Measurements from ENCODE around the gene KRTAP4-12. TPM values are rescaled to one million over a fixed set of nuclear protein-coding genes. Genes with fewer than 3 reads are reported as not detected.
"Not testable (repeated sequence)": the region's sequence is repeated elsewhere in the genome, so short reads cannot be mapped to it uniquely, and the experiment has no call there.

Gene KRTAP4-12
- total RNA-seq, 4 donors from 2014 or later, result not detected

DNA sequence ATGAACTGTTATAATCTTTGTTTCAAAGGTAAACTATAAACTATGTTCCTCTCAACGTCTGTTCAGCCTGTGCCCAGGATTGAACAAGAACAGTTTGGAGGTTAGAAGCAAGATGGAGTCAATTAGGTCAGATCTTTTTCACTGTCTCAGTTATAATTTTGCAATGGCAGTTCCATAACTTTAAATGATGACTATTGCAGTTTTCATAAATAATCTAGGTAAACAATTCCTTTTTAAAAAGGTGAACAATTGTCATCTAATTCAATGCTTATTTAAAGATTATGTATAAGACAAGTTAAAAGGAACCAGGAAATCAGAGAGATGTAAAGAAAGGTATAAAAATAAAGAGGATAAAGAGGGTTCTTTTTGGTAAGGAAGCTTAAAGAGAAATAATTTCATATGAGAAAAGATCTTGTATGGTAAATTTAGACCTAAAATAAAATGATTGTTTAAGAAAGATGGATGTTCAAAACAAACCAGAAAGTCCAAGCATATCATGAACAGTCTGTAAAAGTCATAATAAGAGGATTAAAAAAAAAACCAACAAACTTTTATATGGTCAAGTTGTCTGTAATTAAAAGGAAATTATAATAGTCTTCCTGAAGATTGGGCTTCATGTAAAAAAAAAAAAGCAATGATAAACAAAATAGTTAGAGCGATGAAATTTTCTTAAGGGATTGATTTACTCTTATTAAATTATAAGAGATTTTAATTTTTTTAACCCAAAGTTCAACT, 12.7 kb downstream of the KRTAP4-12 start:
- TF ChIP-seq, protein P1, sequence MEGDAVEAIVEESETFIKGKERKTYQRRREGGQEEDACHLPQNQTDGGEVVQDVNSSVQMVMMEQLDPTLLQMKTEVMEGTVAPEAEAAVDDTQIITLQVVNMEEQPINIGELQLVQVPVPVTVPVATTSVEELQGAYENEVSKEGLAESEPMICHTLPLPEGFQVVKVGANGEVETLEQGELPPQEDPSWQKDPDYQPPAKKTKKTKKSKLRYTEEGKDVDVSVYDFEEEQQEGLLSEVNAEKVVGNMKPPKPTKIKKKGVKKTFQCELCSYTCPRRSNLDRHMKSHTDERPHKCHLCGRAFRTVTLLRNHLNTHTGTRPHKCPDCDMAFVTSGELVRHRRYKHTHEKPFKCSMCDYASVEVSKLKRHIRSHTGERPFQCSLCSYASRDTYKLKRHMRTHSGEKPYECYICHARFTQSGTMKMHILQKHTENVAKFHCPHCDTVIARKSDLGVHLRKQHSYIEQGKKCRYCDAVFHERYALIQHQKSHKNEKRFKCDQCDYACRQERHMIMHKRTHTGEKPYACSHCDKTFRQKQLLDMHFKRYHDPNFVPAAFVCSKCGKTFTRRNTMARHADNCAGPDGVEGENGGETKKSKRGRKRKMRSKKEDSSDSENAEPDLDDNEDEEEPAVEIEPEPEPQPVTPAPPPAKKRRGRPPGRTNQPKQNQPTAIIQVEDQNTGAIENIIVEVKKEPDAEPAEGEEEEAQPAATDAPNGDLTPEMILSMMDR (IDR thresholded peaks at IDR 0.05), result no peak
- TF ChIP-seq POLR2A (IDR thresholded peaks at IDR 0.05), result no peak
- no peaks in the 10 kb centered on the region for H3K9me3 ChIP-seq
- H3K27me3 ChIP-seq, result no peaks in the 10 kb centered on the region
- H3K4me3 ChIP-seq, result no peak overlapping the region
- H3K36me3 ChIP-seq, result no peaks in the 10 kb centered on the region
- DNase-seq, result no peak
- H3K27ac ChIP-seq, result no peak overlapping the region
- intact Hi-C loops (cut with DNase I; ENCODE audit: low total_unique reads), result no loop called here
- H3K4me1 ChIP-seq, result no peaks in the 10 kb centered on the region

DNA sequence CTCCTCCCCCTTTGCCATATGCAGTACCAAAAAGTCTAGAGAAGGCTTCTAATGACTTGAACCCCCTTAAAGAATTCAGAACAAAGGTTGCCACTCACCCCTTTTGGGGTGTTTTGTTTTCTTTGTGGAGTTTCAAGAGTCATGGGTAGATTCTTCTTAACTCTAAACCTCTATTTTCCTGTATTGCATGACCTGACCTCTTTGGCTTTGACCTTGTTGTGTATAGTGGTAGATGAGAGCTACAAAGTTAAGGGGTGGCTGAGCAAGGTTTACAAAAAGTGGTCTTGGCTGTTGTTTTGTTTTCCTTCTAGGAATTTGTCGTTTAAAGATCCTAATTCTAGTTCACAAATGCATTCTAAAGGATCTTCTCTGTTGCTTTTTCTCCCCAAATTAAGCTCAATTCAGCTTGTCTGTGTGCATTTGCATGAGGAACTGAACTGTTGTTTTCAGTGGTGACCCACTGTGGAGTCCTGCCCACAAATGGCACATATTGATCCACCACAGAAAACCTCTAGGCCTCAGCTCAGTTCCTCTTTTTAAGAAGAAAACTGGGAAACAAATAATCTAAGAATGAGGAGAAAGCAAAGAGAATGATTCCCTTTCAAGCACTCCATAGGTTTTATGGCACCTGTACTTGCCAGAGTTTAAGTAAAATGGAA, 15.1 kb downstream of the KRTAP4-12 start:
- DNase-seq; intact Hi-C loops (cut with DNase I; ENCODE audit: low total_unique reads); H3K27me3 ChIP-seq; H3K4me1 ChIP-seq; H3K4me3 ChIP-seq; H3K36me3 ChIP-seq; H3K9me3 ChIP-seq; H3K27ac ChIP-seq: not testable (repeated sequence)

DNA sequence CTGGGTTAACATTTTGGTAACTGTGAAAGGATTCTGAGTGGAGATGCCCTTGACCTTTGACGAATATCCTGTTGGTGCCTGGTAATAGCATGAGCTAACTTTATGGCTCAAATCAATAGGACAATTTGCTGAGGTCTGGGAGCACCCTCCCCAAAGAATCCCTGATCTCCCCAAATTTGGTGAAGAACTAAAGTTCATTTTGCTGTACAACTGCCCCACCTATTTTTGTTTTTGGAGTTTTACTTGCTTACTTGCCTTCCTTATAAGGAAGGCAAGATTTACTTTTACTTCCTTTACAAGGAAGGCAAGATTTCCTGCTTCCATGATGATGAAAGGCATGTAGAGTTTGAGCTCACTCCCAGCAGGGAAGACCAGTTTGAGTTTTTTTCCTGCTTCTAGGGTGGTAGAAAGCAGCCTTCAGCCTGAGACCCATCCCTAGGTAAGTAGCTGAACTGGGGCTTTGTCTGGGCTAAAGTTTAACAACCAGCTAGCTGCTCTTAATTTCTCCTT, 16.0 kb downstream of the KRTAP4-12 start:
- Histone ChIP-seq H3K27ac (no peak overlapping the region), H3K27me3 (no peaks in the 10 kb centered on the region), H3K4me1 (no peaks in the 10 kb centered on the region), H3K4me3 (no peak overlapping the region), H3K36me3 (no peaks in the 10 kb centered on the region), H3K9me3 (no peaks in the 10 kb centered on the region)
- TF ChIP-seq, protein P1 (IDR thresholded peaks at IDR 0.05), result no peak
- no peak for DNase-seq
- intact Hi-C loops (cut with DNase I; ENCODE audit: low total_unique reads), result no loop called here

DNA sequence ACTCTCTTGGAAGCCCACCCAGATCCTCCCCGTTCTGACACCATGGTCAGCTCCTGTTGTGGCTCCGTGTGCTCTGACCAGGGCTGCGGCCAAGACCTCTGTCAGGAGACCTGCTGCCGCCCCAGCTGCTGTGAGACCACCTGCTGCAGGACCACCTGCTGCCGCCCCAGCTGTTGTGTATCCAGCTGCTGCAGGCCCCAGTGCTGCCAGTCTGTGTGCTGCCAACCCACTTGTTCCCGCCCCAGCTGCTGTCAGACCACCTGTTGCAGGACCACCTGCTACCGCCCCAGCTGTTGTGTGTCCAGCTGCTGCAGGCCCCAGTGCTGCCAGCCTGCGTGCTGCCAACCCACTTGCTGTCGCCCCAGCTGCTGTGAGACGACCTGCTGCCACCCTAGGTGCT, 18.6 kb downstream of the KRTAP4-12 start, which contains the start of gene KRTAP4-9:
TSS of gene KRTAP4-9 (plus strand) at position 43 of the 400 bp plus-strand sequence. CDS start at position 43, 0 bp downstream.
- intact Hi-C loops (cut with DNase I; ENCODE audit: low total_unique reads); H3K4me3 ChIP-seq; DNase-seq; H3K9me3 ChIP-seq; H3K27me3 ChIP-seq; H3K27ac ChIP-seq; H3K36me3 ChIP-seq; H3K4me1 ChIP-seq: not testable (repeated sequence)

DNA sequence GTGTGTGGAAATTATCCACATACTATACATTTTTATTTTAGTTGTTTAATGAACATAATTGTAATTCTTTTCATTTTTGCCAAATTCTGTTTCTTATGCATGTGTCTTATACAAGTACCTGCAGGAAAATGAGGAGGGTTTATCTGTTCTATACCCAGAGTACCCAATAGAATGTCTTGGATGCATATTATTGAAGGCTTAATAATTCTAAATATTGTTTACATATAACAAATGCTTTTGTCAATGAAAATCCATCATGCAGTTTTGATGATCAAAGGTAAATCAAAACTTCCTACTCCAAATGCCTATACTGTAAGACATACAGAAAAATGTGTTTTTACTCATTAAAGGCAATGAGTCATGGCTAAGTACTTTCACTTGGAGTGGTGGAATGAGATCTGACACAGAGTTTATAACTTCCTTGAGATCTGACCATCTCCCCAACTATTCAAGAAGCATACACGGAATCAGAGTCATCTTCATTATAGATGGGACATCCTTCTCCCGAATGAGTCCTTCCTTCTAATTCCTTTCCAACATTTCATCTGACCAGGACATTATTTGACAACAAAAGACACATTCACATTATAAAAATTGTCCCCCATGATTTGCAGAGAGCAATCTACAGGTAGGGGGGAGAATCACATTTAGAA, 19.5 kb downstream of the KRTAP4-12 start:
- H3K27me3 ChIP-seq; DNase-seq; H3K4me3 ChIP-seq; intact Hi-C loops (cut with DNase I; ENCODE audit: low total_unique reads); H3K9me3 ChIP-seq; H3K36me3 ChIP-seq; H3K4me1 ChIP-seq; H3K27ac ChIP-seq: not testable (repeated sequence)

DNA sequence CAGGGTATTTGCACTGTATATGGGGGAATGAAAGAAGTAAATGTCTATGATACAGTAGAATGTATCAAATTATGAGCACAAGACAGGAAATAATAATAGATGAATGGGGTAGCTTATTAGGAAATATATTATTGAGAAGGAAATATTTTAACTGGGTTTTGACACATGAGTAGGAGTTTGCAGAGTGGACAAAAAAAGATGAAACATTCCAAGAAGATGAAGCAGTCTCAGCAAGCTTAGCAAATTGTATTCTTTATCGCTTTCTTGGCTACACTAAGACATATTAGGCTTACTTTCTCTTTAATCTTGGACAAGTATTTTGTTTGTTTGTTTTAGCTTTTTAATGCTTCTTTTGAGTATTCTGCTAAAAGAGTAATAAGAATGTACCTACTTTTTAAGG, 20.1 kb downstream of the KRTAP4-12 start:
- no peak for TF ChIP-seq POLR2A (IDR thresholded peaks at IDR 0.05)
- TF ChIP-seq, protein P1 (IDR thresholded peaks at IDR 0.05), result no peak

More for the DNA sequence above, 20.1 kb downstream of the KRTAP4-12 start:
- no peak for DNase-seq
- Histone ChIP-seq H3K27me3 (no peaks in the 10 kb centered on the region), H3K4me3 (no peak overlapping the region), H3K4me1 (no peaks in the 10 kb centered on the region), H3K27ac (no peak overlapping the region), H3K9me3 (no peaks in the 10 kb centered on the region), H3K36me3 (no peaks in the 10 kb centered on the region)
- intact Hi-C loops (cut with DNase I; ENCODE audit: low total_unique reads), result no loop called here
